ENCODE measurements around the gene SLC47A1.

Gene SLC47A1

GRCh38 chr17:19507775-19508576 lies 25.7 kb upstream of the SLC47A1 start:
- TF ChIP-seq TAF1 (IDR thresholded peaks at IDR 0.05; ENCODE audit: borderline replicate concordance, insufficient read depth, low read length) (no peak), FOXP2 (optimal IDR thresholded peaks at IDR 0.05; ENCODE audit: borderline replicate concordance, extremely low read depth, extremely low read length, insufficient read depth) (peak; percentile 14)

GRCh38 chr17:19508577-19508867 lies 25.1 kb upstream of the SLC47A1 start:
- TF ChIP-seq SIN3A (IDR thresholded peaks at IDR 0.05; ENCODE audit: borderline replicate concordance, insufficient read depth, low read length) (no peak), FOXP2 (optimal IDR thresholded peaks at IDR 0.05; ENCODE audit: borderline replicate concordance, extremely low read depth, extremely low read length, insufficient read depth) (no peak), POLR2AphosphoS5 (IDR thresholded peaks at IDR 0.05; ENCODE audit: low read depth, low read length) (no peak), TAF1 (IDR thresholded peaks at IDR 0.05; ENCODE audit: borderline replicate concordance, insufficient read depth, low read length) (no peak), REST (IDR thresholded peaks at IDR 0.05; ENCODE audit: insufficient read depth in 1 of 2, low read depth in 2 of 2, low read length in 2 of 2) (no peak)

- TF ChIP-seq FOXP2 (optimal IDR thresholded peaks at IDR 0.05; ENCODE audit: borderline replicate concordance, extremely low read depth, extremely low read length, insufficient read depth) (no peak), REST (IDR thresholded peaks at IDR 0.05; ENCODE audit: insufficient read depth in 1 of 2, low read depth in 2 of 2, low read length in 2 of 2) (no peak), SIN3A (IDR thresholded peaks at IDR 0.05; ENCODE audit: borderline replicate concordance, insufficient read depth, low read length) (no peak), POLR2AphosphoS5 (IDR thresholded peaks at IDR 0.05; ENCODE audit: low read depth, low read length) (no peak), TAF1 (IDR thresholded peaks at IDR 0.05; ENCODE audit: borderline replicate concordance, insufficient read depth, low read length) (no peak)
Observed at GRCh38 chr17:19510903-19511302, 22.8 kb upstream of the SLC47A1 start.

- TF ChIP-seq POLR2AphosphoS5 (IDR thresholded peaks at IDR 0.05; ENCODE audit: low read depth, low read length) (no peak), SIN3A (IDR thresholded peaks at IDR 0.05; ENCODE audit: borderline replicate concordance, insufficient read depth, low read length) (no peak), REST (IDR thresholded peaks at IDR 0.05; ENCODE audit: insufficient read depth in 1 of 2, low read depth in 2 of 2, low read length in 2 of 2) (no peak), TAF1 (IDR thresholded peaks at IDR 0.05; ENCODE audit: borderline replicate concordance, insufficient read depth, low read length) (no peak), FOXP2 (optimal IDR thresholded peaks at IDR 0.05; ENCODE audit: borderline replicate concordance, extremely low read depth, extremely low read length, insufficient read depth) (no peak)
Observed at GRCh38 chr17:19513897-19514488, 19.7 kb upstream of the SLC47A1 start.

- TF ChIP-seq POLR2AphosphoS5 (IDR thresholded peaks at IDR 0.05; ENCODE audit: low read depth, low read length), result no peak
- TF ChIP-seq REST (IDR thresholded peaks at IDR 0.05; ENCODE audit: insufficient read depth in 1 of 2, low read depth in 2 of 2, low read length in 2 of 2), result no peak
- no peak for TF ChIP-seq TAF1 (IDR thresholded peaks at IDR 0.05; ENCODE audit: borderline replicate concordance, insufficient read depth, low read length)
- no peak for TF ChIP-seq SIN3A (IDR thresholded peaks at IDR 0.05; ENCODE audit: borderline replicate concordance, insufficient read depth, low read length)
Observed at GRCh38 chr17:19517699-19518098, 16.0 kb upstream of the SLC47A1 start.
